Globus pallidus (tissue), 1 donor: ENCODE data around the gene VBP1.
"Not testable (repeated sequence)": the region's sequence is repeated elsewhere in the genome, so short reads cannot be mapped to it uniquely, and the experiment has no call there.

Experiments used
- DNase-seq: peaks from one replicate; pipeline ENCODE4 v3.0.0-alpha.2; 2015; ENCODE audit warnings: low spot score

VBP1 gene

DNA sequence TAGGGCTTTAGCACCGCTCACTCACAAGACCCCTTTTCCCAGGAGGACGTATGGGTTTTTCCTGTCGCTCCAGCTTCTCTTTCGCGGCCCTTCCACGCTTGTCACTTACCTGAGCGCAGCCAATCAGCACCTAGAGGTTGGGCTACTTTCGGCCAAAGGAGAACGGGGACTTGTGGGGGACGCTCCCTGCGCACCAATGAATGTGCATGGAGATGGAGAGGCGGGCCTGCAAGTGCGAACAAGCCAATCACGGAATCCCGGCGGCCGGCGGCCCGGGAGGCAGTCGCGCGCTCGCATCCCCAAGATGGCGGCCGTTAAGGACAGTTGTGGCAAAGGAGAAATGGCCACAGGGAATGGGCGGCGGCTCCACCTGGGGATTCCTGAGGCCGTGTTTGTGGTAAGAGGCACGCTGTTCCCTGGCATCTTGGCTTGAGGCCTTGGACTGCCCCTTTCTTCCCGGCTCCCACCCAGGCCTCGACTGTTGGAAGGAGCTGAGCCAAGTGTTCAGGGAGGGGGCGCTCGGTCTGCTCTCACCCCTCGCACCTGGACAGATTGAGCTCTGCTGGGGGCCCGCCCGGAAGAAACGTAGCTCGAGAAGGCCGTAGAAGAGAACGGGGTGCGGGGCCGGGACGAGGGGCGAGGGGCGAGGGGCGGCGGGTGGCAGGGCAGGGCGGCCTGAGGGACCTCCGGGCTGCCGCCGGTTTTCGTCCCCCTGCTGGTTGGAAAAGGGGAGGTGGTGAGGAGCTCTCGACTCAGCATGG lies at the start of gene VBP1:
TSS of gene VBP1 (plus strand) at position 282 of the 761 bp plus-strand sequence. CDS start at position 305, 23 bp downstream.
- DNase-seq = peak; percentile 96

- DNase-seq = no peak
Measured at GRCh38 chrX:155169881-155170280, 46.4 kb upstream of the VBP1 start.

- no peak for DNase-seq
Measured at GRCh38 chrX:155179346-155179997, 36.8 kb upstream of the VBP1 start.

DNA sequence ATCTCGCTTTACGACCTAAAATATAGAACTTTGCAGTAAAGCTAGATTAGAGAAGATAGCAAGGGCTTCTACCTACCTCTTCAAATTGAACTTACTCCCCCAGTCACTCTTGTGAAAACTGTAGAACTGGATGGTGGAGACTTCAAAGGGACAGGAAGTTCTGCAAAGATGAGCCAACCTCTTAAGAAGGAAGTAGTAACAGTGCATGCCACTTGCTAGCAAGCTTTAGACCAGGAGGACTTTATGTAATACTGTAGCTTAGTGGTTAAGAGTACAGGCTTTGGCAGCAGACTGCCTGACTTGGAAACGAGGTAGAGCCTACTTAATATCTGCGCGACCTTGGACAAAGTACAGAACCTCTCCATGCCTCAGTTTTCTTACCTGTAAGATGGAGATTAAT lies 27.5 kb upstream of the VBP1 start:
- no peak for DNase-seq

- no peak for DNase-seq
Measured at GRCh38 chrX:155211208-155211607, 5.1 kb upstream of the VBP1 start.

GRCh38 chrX:155213731-155214130 lies 2.5 kb upstream of the VBP1 start:
- DNase-seq = no peak

DNA sequence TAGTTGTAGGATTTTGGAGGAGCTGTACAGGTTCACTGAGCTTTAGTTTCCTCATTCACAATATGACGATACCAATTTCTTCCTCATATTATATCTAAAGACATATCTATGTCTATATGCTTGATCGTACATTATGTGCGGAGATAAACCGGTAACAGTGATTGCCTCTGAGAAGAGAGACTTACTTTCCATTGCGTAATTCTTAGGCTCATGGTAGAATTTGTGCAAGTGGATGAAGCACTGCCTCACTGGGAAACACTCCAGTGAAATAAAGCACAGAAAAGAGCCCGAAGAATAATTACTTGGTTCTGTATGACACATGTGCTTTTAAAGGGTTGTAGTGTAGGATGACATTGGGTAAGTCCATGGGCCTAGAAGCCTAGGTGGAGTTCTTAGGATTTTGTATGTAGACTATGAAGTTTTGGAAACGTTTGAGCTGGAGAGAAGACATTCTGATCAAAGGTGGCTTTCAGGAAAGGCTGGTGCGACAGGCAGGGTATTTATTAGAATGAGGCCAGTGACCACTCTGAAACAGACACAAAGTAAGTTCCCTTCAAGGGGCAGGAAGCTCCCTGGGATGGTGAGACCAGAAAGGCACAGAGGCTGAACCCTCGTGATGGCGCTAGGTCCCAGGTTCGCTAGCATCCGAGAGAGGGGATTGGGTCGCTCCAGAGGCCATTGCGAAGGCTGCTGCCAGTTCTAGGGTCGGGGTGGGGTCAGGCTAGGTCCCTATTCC lies 649 bp upstream of the VBP1 start:
- DNase-seq = no peak

GRCh38 chrX:155216940-155217440 lies 730 bp downstream of the VBP1 start:
- DNase-seq = no peak

GRCh38 chrX:155218777-155219176 lies 2.5 kb downstream of the VBP1 start:
- DNase-seq = no peak

GRCh38 chrX:155221351-155221750 lies 5.1 kb downstream of the VBP1 start:
- no peak for DNase-seq

DNA sequence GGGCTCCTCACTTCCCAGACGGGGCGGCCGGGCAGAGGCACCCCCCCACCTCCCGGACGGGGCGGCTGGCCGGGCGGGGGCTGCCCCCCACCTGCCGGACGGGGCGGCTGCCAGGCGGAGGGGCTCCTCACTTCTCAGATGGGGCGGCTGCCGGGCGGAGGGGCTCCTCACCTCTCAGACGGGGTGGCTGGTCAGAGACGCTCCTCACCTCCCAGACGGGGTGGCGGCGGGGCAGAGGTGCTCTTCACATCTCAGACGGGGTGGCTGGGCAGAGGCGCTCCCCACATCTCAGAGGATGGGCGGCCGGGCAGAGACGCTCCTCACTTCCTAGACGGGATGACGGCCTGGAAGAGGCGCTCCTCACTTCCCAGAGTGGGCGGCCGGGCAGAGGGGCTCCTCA lies 7.5 kb downstream of the VBP1 start:
- not testable (repeated sequence) for DNase-seq

- DNase-seq = no peak
Measured at GRCh38 chrX:155225774-155226173, 9.5 kb downstream of the VBP1 start.

GRCh38 chrX:155231163-155231562 lies 14.9 kb downstream of the VBP1 start:
- DNase-seq = no peak

GRCh38 chrX:155235891-155236290 lies 19.6 kb downstream of the VBP1 start:
- DNase-seq = no peak

DNA sequence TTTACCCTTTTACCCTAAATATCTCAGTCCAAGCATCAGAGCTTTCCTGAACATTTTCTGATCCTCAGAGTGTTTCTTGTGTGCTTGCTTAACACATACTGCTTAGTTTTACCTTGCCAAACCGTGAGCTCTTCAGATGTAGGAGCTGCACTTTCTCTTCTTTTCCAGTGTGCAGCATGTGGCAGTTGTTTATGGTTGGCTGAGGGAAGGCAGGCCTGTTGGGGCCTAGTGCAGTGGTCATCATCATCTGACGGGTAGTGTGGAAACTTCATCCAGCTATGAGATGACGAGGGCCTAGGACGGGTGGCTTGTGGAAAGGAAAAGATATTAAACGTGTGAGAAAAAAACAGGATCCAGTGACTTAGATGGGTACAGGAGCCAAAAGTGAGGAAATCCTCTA lies 21.5 kb downstream of the VBP1 start:
- DNase-seq = no peak

GRCh38 chrX:155242300-155242699 lies 26.0 kb downstream of the VBP1 start:
- no peak for DNase-seq

- DNase-seq = no peak
Measured at GRCh38 chrX:155246748-155247147, 30.5 kb downstream of the VBP1 start.

- no peak for DNase-seq
Measured at GRCh38 chrX:155247497-155247896, 31.2 kb downstream of the VBP1 start.

DNA sequence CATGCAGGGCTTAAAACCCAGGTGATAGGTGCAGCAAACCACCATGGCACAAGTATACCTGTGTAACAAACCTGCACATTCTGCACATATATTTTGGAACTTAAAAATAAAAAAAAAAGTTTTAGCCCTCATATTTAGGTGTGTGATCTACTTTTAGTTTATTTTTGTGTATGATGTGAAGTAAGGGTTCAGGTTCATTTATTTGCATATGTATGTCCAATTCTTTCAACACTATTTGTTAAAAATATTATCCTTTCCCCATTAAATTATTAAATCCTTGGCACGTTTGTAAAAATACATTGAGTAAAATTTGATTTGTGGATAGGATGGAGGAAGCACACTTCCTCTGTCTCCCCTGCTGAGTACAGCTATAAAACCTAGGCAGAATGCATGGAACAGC lies 35.1 kb downstream of the VBP1 start:
- no peak for DNase-seq

DNA sequence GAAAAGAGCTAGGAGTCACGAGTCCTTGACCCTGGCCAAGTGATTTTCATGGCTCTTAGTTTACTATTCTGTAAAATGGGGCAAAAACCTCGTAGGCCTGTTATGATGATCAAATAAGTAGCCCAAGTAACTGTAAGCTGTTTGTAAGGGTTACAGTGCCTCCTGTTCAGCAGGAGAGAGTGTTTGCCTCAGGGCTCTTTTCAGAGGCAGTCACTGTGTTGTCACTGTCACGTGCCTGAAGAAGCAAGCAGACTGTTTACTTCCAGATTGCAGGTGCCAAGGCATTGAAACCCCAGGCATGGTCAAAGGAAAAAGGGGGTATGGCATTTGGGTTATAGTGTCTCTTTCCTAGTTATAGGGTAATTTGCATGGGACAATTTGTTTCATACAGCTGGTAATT lies 43.5 kb downstream of the VBP1 start:
- DNase-seq = no peak

DNA sequence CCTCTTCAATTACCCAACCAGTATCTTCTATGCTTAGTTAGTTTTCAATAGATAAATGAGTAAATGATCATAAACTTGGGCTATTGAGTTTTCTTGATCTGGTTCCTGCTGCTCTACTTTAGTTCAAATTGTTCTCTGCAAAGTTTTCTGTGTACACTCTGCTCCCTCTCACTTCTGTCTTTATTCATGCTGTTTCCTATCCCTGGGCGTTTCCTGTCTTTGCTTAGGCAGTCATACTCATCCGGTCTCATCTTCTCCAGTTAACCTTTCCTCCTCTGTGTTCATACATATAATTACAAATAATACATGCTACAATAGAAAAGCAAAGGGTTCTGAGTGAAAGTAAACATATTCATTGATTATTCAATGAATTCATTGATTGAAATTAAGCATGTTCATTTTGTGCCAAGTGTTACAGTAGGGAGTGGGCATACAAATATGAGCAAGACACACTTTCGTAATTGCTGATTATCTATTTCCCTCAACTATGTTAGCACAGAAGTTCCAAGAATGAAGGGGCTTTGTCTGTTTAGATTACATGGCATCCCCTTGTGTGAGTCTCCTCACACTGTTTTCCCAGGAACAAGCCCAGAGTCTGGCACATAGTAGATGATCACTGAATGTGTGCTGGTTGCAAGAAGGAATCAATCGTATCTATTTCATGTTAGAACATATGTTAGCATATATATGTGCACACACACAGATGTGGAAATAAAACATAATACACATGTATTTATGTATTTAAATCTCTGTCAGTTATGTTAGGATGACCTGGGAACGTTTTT lies 46.9 kb downstream of the VBP1 start:
- no peak for DNase-seq
